C4-2B (cell line): Measurements from ENCODE around the gene ST3GAL2.

Experiments used
- CTCF ChIP-seq: fragments of 450-650 bp; conservative IDR thresholded peaks from 2 replicates; pipeline ENCODE4 v1.5.1; 2017; ENCODE audit warnings: mild to moderate bottlenecking
- ZFX ChIP-seq: fragments of 450-650 bp; IDR thresholded peaks from 2 replicates; pipeline ENCODE4 v1.6.1; 2017

- no peak for TF ChIP-seq CTCF
- no peak for TF ChIP-seq ZFX
These were observed 48.1 kb downstream of the ST3GAL2 start for GRCh38 chr16:70390774-70391173.
